ENCODE results near the gene BARHL1. TPM values are rescaled to one million over a fixed set of nuclear protein-coding genes. Genes with fewer than 3 reads are reported as not detected.

The BARHL1 gene
- polyA plus RNA-seq, 5 donors, result not detected

DNA sequence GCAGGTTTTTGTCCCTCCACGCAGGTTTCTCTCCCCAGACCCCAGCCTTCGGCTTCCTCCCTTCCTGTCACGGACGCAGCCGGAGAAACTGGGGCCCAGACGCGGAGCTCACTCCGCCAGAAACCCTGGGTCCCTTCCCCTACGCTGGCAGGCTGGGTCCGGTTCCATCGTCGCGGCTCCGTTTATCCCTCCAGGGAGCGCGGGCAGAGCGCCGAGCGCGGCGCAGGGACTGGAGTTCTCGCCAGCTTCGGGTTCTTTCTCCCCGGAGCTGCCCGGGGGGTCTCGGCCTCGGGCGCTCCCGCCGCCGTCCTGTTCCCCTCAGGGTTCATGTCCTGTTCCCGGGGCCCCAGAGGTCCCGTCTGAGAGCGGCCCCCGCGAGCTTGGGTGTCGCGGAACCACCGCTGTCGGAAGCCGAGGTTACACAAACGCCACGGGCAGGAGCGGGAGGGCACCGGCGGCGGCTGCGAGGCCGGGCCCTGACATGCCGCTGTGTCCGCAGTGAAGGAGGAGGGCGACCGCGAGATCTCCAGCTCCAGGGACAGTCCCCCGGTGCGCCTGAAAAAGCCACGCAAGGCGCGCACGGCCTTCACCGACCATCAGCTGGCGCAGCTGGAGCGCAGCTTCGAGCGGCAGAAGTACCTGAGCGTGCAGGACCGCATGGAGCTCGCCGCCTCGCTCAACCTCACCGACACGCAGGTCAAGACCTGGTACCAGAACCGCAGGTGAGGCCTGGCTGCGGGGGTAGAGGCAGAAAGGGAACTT, 4.6 kb downstream of the BARHL1 start:
- DNase-seq, result no peak

DNA sequence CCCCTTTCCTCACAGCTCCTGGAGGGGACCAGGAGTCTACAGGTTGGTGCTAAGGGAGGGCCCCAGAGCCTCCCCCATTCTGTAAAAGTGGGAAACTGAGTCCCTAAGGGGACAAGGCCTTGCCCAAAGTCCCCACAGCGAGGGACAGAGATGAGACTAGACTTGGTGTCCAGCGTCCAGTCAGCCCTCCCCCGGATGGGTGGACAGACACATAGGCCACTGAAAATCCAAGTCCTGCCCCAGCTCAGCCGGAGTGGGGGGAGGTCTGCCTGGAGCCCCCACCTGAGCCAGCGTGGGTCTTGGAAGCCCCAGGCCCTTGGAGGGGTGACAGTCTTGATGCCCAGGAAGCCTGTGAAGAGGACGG, 5.2 kb downstream of the BARHL1 start:
- DNase-seq, result no peak

DNA sequence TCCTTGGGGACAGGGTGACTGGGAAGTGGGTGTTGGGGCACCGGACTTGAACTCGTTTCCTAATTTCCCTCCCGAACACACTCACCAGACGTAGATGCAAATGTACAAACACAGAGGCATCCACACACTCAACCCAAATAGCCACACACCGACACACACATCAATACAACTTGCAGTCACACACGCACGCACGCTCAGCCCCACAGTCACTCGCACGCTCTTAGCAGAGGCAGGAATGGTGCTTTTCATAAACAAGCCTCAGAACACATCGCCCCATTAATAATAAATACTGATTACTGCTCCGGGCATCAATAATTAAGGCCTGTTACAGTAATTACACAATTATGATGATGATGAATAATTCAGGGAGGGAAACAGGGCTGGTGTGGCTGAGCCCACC, 5.7 kb downstream of the BARHL1 start:
- no peak for DNase-seq

DNA sequence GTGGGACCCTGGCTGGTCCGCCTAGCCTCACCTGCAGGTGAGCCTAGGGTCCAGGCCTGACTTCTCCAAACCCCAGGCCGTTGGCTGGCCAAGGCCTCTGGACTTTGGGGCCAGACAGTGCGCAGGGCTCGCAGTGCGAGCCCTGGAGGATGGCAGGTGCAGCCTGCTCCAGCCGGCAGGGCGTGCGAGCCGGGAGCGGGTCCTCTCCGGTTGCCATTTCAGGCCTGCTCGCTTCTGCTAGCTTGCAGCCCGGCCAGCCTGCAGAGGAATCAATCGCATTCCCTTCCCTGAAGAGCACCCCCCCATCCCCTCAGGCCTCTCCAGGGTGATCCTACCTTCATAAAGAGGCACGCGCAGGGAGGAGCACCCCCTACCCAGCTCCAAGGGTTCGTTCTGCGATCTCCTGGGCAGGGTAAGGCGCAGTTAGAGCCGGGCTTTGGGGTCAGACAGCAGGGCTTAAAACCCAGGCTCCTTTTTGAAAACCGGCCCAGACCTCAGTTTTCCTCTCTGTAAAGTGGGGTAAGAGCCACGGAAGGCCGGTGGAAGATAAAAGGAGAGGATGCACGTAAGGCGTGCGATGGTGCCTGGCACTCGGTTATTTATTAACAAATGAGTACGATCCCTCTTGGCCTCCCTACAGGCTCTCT, 6.2 kb downstream of the BARHL1 start:
- no peak for DNase-seq

DNA sequence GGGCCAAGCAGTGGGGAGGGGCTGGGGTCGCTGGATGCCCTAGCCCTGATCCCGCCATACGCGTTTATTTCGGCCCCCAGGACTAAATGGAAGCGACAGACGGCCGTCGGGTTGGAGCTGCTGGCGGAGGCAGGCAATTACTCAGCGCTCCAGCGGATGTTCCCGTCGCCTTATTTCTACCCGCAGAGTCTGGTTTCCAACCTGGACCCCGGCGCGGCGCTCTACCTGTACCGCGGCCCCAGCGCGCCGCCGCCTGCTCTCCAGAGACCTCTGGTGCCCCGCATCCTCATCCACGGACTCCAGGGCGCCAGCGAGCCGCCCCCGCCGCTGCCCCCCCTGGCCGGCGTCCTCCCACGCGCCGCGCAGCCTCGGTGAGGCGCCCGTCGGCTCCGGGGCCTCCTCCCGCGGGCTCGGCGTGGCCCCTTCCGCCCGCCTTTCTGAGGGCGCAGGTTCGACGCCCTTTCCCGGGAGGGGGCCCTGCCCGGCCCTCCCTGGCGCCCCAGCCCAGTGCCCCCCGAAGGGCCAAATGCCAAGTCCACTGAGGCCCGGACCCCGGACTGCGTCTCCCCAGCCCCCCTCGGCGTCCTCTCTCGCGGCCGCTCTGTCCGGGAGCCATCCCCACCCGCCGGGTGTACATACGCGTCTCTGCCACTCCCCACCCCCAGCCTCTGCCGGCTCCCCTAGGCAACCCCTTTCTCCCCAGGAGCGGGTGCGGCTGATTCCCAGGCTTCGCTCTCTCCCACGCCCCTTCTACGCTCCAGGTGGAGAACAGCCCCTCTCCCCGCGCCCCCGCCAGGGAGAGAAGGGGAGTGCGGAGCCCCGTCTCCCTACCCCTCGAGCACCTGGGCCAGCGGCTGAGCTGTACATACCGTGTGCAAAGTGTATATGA, 7.0 kb downstream of the BARHL1 start:
- no peak for DNase-seq

DNA sequence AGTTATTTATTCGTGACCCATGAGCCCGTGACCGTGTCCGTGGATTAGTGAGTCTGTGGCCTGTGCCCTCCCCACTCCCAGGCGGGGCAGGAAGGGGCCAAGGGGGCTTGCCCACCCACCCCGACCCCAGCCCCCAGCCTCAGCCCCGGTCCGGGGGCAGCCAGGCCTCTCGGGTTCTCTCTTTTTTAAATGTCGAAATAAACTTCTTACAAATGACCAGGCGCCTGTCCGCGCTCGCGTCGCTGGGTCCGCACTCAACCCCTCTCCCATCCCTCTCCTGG, 7.6 kb downstream of the BARHL1 start:
- no peak for DNase-seq

DNA sequence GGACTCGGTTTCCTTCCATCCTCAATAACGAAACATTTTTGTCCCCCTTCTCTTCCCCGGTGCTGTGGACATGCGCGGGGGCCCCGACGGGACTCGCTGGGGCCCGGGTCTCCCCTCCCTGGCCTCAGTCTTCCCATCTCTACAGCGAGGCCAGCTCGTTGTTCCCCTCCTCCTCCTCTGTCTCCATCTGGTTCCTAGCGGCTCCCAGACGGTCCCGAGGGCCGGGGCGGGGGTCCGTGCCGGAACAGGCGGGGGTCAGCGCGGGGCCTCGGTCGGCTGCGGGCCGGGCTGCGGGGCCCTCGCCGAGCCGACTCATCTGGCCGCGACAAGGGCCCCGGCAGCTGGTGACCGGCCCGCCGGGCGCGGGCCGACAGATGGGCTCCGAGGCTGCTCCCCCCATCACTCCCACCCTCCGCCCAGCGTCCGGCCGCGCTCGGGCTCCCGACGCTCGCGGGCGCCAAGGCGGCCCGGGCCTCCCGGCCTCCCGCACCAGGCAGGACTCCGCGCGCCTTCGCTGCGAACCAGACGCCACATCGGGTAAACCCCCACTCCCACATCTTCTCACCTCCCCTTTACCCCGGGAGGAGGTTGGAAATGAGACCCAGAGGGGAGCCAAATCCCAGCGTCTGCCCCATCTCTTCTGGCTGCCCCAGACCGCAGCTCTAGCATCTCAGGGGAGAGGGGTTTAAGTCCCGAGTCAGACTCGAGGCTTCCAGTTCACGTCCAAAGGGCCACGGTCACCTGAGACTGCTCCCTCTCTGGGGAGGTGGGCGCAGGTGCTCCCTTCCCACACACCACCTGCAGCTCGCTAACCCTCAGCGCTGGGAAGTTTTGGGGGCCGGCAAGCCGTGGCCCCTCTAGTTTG, 8.1 kb downstream of the BARHL1 start:
- DNase-seq, result no peak

DNA sequence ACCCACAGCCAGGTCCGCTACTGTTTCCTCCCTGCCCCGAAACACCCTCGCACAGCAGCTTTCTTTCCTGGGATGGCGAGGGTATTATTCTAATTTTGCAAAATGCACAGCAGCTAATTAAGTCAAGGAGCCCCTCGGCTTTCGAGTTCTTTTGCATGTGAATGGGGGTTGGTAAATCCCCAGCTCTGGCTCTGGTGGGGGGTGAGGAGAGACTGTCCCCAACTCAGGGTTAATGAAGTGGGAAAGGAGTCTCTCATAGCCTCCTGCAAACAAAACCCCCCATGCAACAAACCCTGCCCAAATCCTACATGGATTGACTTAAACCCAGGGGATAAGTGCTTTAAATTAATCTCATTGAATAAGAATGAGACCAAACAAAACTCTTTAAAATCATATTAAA, 8.8 kb downstream of the BARHL1 start:
- no peak for DNase-seq

DNA sequence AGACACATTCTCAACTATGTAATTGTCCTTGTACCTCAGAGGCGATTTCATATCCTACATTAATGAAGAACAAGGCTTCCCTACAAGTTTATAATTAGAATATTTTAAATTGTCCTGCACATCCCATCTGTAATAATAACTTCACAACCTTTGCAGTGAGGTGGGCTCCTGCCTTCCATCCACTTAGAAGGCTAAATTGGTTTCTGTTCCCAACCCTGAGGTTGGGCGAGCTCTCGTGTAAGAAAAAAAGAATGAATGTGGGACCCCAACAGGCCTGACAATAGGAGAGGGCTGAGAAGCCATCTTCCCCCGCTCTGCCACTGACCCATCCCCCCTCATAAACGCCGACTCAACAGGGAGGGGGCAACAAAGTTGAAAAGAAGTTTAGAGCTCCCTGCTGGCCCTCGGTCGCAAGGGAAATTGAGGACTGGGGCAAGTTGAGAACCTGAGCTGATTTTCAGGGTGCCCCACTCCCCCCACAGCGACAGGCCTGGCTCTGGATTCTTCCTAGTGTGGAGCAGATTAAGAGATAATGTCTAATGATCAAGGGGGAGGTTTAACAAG, 9.4 kb downstream of the BARHL1 start:
- no peak for DNase-seq

DNA sequence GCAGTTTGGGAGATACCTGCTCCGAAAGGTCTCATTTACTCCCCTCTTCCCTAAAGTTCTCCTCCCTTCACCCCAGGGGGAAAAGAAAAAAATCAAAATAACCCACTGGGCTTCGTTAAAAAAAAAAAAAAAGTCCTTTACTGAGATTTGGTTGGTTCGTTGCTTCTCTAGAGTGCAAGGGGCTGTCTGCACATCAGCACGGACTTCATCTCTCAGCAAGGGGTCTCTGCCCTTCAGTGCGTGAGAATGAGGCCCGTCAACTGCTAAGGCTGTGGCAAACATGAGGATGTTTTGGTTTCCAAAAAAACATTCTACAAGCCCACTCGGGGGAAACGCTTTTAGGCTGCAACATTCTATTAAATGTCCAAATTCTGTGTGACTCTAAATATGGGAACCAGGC, 10.0 kb downstream of the BARHL1 start:
- no peak for DNase-seq

DNA sequence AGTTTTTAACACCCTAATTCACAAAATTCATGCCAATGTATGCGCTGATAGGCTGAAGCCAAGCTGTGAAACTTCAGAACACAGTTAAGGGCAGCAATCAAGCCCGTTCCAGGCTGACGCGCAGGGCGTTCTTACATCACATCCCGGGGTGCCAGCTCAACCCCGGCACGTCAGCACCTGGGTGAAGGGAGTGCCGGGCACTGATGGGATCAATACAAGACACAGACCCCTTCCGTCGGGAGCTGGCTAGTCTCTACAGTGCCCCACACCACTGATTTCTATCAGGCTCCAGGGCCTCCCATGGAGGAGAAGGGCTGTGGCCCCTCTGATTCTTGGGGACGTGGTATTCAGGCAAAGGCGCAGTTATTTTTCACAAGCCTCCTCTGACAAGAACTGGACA, 12.0 kb downstream of the BARHL1 start:
- no peak for DNase-seq

DNA sequence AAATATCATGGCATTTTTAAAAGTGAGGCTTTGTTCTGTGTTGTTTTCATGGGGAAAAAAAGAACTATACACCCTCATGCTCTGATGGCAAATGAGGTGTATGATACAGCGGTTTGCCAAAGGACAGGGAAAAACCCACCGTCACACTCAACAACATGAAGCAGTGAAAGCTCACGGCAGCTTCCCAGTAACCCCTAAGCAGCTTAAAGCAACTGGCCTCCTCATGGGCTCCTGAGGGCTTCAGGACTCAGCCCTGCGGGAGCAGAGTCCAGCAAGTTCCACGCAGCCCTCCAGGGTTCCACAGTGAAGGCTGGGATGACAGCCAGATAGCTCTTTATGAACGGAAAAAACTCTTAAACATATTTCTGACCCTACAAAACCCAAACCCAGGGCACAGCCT, 12.9 kb downstream of the BARHL1 start:
- DNase-seq, result no peak

DNA sequence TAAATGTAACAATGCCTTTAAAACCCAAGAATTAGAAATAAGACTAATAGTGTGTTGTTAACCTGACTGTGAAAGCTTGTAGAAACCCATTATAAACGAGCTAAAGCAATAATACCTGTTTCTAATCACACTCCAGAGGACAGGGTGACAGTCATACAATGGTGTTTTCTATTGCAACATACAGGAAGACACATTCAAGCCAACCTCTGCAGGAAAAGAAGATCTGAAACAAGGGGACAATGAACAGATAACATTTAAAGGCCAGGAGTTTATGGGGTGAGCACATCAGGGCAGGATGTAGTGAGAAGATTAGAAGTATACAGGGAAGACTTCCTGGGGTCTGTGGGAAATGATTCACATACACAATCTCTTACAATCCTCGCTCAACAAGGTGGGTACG, 13.8 kb downstream of the BARHL1 start:
- no peak for DNase-seq

DNA sequence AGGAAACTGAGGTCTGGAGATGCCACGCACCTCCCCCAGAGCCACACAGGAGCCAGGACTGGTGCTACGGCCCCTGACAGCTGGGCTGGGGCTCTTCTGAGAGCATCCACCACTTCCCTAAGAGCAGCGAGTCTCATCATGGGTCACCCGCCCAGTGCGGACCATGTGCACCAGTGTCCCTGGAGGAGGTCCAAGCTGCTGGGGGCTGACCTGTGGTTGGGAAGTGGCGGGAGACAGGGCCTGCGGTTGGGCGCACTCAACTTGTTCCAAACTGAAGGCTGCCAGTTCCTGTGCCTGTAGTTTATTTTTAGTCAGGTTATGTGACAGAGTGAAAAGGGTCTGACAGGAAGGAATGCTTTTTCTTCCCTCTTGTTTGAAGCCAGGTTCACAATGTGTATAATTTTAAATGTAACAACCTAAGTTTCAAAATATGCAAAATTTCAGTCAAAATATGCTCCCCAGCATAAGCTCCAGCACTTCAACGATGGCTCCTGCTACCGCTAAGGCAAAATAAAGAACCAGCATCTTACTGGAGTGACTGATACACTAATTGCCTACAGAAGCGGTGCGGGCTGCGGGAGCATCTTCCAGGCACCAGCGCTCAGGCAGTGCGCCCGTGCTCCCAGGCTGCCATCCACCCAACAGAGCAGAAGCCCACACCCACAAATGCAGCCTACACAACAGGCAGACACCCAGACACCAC, 14.8 kb downstream of the BARHL1 start:
- DNase-seq, result no peak

DNA sequence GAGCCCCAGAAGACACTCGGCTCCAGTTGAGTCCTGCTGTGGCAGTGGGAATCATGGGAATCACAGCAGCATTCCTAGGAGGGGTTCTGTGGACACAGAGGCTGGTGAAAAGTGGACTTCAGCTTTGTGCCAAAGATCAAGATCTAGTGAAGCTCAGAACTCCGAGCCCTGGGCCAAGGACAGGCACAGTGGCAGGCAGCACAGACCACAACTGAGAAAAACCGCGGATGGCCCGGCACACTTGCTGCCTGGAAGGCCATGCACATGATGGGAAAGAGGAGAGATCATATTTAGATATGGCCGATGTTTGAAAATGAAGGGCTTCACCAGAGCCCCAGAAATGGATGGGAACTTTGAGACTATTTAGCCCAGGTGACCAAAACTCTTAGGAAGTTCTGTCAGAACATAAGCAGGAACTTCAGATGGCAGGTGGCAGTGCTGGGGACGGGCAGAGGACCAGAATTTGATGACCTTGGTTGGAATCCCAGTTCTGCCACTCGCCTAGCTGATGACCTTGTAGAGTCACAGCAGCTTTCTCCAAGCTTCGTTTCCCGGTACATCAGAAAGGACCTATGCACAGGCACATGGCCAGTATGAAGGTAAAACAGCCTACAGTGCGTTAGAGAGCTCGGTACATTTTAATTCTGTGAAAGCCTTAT, 18.0 kb downstream of the BARHL1 start:
- no peak for DNase-seq

DNA sequence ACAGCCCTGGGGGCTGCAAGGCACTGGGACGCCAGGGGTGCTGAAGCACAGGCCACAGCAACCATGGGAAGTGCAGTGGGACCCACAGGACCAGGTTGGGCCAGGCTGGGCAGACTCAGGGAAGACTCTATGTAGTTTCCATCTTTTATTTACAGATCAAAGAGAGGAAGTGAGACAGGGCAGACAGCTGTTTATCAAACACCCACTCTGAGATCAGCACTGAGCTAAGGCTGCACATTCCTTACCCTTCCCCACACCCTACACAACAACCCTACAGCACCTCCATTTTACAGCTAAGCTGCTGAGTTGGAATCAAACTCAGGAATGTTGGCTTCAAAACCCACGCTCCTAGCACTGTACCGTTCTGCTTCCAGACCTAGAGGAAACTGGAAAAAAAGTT, 19.8 kb downstream of the BARHL1 start:
- DNase-seq, result no peak

DNA sequence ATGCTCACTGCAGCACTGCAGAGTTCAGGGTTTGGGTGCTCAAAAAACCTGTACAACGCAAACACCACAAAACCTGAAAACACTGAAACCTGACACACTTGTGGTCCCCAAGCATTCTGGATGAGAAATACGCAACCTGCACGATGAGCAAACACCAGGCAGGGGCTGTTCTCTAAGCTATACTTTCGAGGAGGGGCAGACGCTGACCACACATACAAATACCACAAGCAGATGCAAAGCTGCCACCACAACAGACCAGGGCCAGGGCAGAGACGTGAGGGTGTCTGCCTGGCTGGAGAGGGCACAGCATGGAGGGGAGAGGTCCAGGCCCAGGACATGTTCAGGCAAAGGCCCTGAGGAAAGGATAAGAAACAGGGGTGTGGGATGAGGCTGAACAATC, 23.0 kb downstream of the BARHL1 start:
- DNase-seq, result no peak

DNA sequence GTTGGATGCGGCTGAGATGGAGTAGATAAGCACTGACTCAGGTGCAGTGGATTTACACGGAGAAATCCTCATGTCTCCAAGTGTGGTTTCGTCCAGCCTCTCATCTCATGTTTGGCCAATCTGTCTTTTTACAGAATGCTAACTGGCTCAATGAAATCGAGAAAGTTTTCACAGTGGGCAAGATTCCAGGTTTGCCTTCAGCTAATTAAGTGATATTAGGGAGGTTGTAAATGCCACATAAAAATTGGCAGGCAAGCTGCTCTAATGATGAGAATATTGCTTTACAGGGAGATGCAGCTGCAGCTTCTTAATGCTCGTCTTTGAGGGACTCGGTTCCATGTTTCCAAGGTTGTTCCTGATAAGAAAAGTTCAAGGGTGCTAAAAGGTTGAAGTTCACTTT, 23.7 kb downstream of the BARHL1 start:
- peak in 1 of 2 donors; percentile 38 for DNase-seq

DNA sequence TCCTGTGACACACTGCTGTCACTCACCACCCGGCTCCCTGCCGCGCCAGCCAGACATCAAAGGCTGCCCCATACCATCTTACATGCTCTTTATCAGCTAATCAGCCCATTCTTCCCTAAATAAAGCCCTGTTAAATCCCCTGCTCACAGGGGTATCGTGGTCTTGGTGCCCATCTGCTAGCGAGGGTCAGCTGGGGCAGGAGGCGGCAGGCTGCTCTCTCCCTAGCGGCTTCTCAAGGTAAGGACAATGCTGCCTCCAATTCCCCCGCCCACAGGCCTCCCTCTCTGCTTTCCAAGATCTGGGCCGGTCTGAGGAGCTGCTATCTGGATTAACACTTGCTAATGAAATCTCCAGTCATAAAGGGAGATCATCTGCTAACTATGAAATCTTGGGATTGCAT, 26.8 kb downstream of the BARHL1 start:
- DNase-seq, result no peak

DNA sequence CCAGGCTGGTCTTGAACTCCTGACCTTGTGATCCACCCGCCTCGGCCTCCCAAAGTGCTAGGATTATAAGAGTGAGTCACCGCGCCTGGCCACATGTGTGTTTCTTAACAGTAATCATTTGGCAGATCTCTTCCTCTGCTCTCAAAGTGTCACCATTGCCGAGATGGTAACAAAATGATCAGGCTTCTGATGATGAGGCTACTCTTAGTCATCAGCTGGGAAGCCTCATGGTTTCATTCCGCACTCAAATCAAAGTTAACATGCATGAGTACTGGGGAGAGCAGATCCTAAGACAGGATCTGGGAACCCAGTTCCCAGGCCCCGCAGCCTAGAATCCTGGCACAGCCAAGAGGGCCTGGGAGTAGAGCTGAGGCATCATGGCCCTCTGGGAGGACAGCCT, 27.4 kb downstream of the BARHL1 start:
- no peak for DNase-seq

DNA sequence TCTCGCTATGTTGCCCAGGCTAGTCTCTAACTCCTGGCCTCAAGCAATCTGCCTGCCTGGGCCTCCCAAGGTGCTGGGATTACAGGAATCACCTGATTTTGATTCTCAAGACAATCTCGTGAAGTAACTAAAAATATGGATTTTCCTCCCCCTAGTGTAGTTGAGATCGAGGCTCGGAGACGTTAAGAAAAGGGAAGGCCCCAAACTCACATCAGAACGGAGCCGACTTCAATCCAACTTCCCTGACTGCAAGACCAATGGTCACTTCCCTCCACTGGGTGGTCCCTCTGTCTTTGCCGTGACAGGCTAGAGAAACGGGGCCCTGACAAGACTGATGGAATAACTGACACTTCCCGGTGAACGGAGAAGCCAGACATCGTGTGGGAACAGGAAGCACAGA, 28.3 kb downstream of the BARHL1 start:
- DNase-seq, result no peak

All from right lung (tissue), 5 donors.